ENCODE data around the gene SYNE3.

The SYNE3 gene

DNA sequence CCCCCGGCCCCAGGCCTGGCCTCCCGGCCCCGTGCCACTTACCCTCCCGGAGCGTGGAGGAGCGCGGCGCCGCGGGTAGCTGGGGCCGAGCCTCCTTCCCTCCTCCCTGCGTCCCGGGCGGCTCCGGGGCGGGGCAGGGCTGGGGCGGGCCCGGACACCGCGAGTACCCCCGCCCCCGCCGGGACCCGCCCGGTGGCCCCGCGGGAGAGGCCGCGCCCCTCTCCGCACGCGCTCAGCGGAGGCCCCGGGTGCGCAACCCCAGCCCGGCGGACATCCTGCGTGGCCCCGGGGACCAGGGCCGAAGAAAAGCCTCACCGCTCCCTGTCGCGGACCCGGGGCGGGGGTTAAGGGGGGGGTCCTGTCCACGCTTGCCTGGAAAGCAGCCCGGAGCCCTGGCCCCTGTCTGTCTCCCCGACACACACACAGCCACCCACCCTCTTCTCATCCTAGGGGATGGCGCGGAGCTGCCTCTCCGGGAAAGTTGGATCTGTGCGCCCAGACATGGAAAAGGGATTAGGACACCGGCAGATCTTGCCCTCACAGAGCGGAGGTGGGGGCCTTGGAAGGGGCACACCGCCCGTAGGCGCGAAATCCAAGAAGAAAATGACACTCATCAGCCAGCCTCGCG lies at the start of gene SYNE3:
Gene SYNE3, minus strand, starts transcription at position 97 of the 628 bp plus-strand sequence. CDS start 40,829 bp downstream, outside the sequence.
- DNase-seq (ENCODE audit: low read depth), result no peak

GRCh38 chr14:95564060-95564459 lies 47.6 kb upstream of the SYNE3 start:
- DNase-seq (ENCODE audit: low read depth), result no peak

DNA sequence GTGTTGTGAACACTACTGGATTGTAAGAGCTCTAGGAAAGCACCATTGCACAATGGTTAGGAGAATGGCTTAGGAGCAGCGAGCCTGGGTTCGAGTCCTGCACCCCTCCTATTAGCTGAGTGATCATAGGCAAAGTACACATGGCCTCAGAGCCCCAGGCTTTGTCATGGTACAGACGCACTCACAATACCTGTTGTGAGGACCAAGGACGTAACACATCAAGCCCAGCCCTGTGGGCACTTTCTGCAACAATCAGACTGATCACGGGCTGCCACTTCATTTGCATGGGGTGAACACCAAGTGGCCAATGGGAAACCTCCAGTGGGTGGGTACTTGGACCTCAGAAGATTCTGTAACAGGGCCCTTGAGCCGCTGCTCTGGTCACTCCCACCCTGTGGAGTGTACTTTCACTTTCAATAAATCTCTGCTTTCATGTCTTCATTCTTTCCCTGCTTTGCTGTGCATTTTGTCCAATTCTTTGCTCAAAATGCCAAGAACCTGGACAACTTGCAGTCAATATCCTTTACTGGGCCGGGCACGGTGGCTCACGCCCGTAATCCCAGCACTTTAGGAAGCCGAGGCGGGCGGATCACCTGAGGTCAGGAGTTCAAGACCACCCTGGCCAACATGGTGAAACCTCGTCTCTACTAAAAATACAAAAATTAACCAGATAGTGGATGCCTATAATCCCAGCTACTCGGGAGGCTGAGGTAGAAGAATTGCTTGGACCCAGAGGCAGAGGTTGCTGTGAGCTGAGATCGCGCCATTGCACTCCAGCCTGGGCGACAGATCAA lies 46.6 kb upstream of the SYNE3 start:
- no peak for DNase-seq (ENCODE audit: low read depth)

GRCh38 chr14:95561001-95561412 lies 44.6 kb upstream of the SYNE3 start:
- peak; percentile 87 for DNase-seq (ENCODE audit: low read depth)

- no peak for DNase-seq (ENCODE audit: low read depth)
Measured at GRCh38 chr14:95559203-95559602, 42.8 kb upstream of the SYNE3 start.

DNA sequence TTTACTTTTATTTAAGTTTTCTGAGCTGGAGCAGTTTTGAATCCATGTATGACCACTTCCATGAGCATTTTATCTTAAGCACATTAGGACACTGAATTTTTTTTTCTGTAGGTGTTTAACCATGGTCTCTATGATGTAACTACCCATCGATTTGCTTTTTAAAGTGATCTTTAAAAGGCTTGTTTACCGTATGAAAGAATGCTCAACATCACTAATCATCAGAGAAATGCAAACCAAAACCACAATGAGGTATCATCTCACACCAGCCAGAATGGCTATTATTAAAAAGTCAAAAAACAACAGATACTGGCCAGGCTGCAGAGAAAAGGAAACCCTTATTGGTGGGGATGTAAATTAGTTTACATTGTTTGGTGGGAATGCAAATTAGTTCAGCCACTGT lies 41.4 kb upstream of the SYNE3 start:
- DNase-seq (ENCODE audit: low read depth), result no peak

- no peak for DNase-seq (ENCODE audit: low read depth)
Measured at GRCh38 chr14:95557291-95557690, 40.8 kb upstream of the SYNE3 start.

DNA sequence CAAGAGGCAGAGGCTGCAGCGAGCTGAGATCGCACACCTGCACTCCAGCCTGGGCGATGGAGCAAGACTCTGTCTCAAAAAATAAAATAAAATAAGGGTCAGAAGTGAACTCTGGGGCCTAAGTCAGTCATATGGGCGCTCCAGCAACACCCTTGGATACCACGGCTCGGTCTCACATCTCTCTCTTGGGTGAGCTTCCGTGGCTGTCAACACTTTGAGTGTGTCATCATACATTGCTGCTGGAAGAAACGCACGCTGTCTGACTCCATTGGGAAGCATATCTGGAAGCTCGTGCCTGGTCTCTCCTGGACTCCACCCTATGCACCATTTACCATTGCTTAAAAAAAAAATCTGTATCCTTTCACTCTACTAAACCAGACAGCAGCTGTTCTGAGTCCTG lies 38.6 kb upstream of the SYNE3 start:
- DNase-seq (ENCODE audit: low read depth), result no peak

- DNase-seq (ENCODE audit: low read depth), result no peak
Measured at GRCh38 chr14:95553141-95553540, 36.7 kb upstream of the SYNE3 start.

GRCh38 chr14:95551435-95551834 lies 35.0 kb upstream of the SYNE3 start:
- no peak for DNase-seq (ENCODE audit: low read depth)

GRCh38 chr14:95549656-95550585 lies 33.5 kb upstream of the SYNE3 start:
- no peak for DNase-seq (ENCODE audit: low read depth)

DNA sequence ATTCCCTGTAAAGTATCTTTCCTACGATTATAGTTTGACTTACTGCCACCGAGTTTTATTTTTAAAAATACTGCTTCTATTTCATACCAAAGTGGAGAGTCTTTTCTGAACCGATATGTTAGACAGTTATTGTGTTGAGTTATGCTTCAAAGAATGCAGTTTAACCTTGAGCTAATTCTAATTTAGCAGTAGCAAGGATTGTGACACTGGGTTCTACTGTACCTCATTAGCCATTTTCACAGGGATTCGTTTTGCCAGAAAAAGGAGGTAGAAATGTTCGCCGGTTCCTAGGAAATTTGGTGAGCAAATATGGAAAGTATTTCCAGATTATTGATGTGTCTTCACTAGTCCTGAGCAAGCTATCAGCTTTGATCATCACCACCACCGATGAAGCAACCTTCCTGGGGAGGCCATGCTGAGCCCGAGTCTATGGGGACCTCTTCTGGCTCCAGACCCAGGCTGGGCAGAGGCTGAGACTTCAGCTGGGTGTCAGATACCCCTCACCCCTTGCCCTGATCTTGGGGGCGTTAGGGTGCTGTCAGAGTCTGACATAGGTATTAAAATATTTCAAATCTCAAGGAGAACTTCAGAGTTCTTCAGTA lies 32.0 kb upstream of the SYNE3 start:
- DNase-seq (ENCODE audit: low read depth), result no peak

DNA sequence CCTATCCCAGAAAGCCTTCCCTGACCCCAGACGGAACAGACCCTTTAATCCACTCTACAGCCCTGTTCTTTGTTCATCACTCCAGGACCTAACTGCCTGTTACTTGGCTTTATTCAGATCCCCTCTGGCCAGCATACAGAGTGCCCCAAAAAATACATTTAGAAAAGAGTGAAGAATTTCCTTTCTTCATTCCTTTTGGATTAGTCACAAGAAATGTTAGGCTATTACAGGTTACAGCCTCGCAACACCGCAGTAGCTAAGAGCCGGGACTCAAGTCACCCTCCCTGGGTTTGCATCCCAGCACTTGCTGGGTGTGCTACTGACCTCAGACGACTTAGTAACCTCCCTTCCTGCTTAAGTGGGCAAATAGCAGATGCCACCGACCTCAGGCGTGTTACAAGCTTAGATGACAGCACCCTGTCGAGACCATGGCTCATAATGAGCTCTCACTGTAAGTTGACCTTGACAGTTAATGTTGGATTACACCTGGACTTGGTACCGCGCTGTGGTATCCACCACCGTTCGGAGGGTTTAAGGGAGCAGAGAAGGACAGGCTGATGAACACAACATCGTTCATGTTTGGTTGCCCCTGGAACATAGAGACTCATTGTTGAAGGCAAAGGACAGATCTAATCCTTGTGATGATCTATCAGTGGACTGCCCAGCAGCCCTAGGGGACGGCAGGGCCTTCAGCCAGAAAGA lies 31.3 kb upstream of the SYNE3 start:
- DNase-seq (ENCODE audit: low read depth), result no peak

- DNase-seq (ENCODE audit: low read depth), result no peak
Measured at GRCh38 chr14:95547272-95547625, 30.8 kb upstream of the SYNE3 start.

DNA sequence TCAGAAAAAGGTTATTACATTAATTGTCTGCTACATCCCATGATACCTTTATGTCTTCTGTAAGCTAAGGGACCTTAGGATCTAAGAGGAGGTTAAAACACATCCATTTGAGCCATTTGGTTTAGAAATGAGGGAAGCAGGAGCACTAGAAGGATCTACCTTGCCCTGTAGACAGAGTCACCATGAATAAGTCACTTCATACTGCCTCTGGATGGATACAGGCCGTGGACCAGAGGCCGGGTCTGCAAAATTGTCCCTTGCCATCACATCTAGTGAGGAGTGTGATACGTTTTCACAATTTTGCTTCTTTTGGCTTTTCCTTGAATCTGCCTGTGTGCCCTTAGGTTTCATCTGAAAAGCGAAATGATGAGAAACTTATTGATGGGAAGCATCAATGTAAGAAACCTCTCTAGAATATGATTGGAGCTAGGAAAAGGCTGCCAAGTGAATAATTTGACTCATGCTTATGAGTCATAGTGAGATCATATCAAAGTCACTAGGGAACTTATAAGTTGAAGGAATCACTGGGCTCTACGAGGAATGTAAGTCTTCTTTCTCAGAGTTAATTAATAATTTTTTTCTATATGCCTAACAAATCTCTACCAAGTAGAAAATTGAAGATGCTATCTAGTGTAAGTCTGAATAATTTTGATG lies 29.2 kb upstream of the SYNE3 start:
- DNase-seq (ENCODE audit: low read depth), result no peak

DNA sequence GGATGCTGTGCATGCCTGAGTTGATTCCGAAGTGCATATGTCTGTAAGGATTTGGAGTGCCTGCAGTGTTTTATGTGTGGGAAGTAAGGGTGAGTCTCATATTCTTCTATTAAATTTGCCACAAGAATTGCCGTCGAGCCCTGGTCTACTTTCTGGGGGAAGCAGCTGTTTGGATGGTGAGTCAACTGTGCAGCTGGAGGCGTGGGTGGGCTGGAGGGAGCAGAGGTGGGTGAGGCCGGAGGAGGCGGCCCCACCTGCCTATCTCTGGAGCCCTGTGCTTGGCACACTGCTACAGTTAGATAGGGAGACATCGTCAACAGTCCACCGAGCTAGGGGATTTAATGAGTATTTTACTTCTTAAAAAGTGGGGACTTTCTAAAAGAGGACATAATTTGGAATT lies 28.1 kb upstream of the SYNE3 start:
- no peak for DNase-seq (ENCODE audit: low read depth)

DNA sequence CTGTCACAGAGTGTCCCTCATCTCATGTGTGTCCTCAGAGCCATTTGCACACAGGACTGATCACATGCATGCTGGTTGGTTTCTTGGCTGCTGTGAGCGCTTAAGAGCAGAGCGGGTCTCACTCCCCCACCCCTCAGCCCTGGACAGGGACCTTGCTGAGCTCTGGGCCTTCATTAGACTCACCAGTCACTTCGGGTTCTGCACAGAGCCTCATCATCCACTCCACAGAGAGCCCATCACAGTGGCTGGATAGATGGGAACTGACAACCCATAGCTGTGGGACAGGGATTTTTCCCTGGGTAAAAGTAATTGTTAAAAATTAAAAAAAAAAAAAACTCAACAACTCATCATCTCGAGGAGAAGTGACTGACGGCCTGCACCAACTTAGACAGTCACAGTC lies 26.6 kb upstream of the SYNE3 start:
- DNase-seq (ENCODE audit: low read depth), result no peak

- no peak for DNase-seq (ENCODE audit: low read depth)
Measured at GRCh38 chr14:95541932-95542930, 25.8 kb upstream of the SYNE3 start.

DNA sequence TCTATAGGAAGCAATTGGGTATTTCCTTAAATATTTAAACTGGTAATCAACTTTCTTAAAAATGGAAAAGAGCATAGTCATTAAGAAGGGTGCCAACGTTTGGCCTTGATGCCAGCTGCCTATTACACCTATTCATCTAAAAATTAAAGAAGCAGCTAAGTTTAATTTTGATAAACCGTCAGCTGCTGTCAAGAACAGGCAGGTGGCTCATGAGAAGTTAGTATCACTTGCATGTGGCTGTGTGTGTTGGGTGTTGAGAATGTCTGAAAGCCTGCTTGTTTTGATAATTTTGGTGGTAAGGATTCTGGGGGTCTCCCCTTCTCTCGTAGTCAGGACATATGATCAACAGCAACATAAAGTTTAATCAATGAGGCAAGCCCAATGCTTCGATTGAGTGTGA lies 24.9 kb upstream of the SYNE3 start:
- DNase-seq (ENCODE audit: low read depth), result no peak

Measured in stimulated activated CD8-positive, alpha-beta memory T cell treated with anti-CD3 and anti-CD28 coated beads, Interleukin-15, amount 100 ng/mL, for 1 hour (primary cell).